BJ (cell line): ENCODE results near the gene ST8SIA1. TPM values are rescaled to one million over a fixed set of nuclear protein-coding genes. Genes with fewer than 3 reads are reported as not detected.

Experiments used
- CTCF ChIA-PET: fragments of 350-600 bp; formaldehyde crosslinking; extraction: SDS; loops from one replicate; lab custom pipeline; 2021; ENCODE audit warnings: antibody characterized with exemption, inconsistent platforms; lab: Yijun Ruan, JAX
- POLR2A ChIA-PET: fragments of 300-600 bp; sonication (Branson Sonifier 250); formaldehyde crosslinking; extraction: SDS; loops from one replicate; lab custom pipeline; 2021; ENCODE audit warnings: antibody characterized with exemption; lab: Charles Lee
- DNase-seq: peaks from one replicate; pipeline ENCODE4 v3.0.0-alpha.2; 2011; ENCODE audit warnings: low read depth
- H3K27me3 ChIP-seq: 2 replicates; pipeline ENCODE4 v1.6.0; 2011; ENCODE audit warnings: low read length; ENCODE audit not compliant: control insufficient read depth, insufficient read depth
- H3K36me3 ChIP-seq: 2 replicates; pipeline ENCODE4 v1.5.1; 2011; ENCODE audit warnings: low read length; ENCODE audit not compliant: control insufficient read depth, insufficient read depth
- H3K4me3 ChIP-seq: 2 replicates; pipeline ENCODE4 v1.5.1; 2011; ENCODE audit warnings: low read depth, mild to moderate bottlenecking, control low read depth, low read length
- polyA plus RNA-seq: library from polyadenylated mRNA; depleted of rRNA; stranded (reverse); fragments of >200 nt; gene quantifications from 2 replicates; pipeline ENCODE4 v1.2.3, GENCODE V29; 2011
- TF ChIP-seq, protein P1 (sequence below): IDR thresholded peaks from 2 replicates; pipeline ENCODE4 v1.5.1; 2011; ENCODE audit warnings: low read depth, mild to moderate bottlenecking, control low read depth, inconsistent platforms, low read length, moderate library complexity; ENCODE audit not compliant: insufficient read depth

The ST8SIA1 gene
- polyA plus RNA-seq, 1 experiment: not detected

DNA sequence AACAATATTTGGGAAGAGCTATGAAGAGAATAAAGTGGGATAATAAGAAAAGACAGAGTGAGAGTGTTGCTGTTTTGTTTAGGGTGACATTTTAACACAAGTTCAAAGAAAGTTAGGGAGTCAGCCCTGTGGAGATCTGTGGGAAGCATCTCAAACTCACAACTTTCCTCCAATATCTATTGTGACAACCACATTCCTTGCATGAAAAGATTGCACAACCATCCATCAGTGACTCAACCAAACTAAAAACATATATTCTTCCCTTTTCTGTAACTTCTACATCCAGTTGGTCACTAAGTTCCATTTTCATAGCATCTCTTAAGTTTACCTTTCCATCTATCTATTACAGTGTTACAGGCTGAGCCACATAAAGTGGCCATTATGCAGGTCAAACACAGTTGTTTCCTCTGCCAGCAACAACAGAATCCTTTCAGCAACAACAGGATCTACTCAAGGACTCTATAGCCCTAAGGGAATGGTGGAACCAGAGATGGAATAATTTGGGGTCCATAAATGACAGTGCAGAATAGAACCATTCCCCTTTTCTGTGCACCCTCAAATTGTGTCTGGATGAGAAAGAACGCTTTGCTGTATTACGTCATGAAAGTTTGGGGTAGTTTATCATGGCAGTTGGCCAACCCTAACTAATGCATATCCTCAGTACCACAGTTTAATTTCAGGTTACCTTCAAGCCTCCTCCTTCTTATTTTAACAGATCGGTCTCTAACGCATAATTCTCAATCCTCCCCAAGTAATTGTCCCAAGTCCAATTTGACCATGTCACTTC is 118.8 kb downstream of the ST8SIA1 start:
- Histone ChIP-seq H3K27me3 (no peaks in the 10 kb centered on the region), H3K36me3 (no peaks in the 10 kb centered on the region), H3K4me3 (no peak overlapping the region)
- no peak for DNase-seq
- ChIA-PET CTCF (no interaction called here), POLR2A (no interaction called here)
- TF ChIP-seq, protein P1, sequence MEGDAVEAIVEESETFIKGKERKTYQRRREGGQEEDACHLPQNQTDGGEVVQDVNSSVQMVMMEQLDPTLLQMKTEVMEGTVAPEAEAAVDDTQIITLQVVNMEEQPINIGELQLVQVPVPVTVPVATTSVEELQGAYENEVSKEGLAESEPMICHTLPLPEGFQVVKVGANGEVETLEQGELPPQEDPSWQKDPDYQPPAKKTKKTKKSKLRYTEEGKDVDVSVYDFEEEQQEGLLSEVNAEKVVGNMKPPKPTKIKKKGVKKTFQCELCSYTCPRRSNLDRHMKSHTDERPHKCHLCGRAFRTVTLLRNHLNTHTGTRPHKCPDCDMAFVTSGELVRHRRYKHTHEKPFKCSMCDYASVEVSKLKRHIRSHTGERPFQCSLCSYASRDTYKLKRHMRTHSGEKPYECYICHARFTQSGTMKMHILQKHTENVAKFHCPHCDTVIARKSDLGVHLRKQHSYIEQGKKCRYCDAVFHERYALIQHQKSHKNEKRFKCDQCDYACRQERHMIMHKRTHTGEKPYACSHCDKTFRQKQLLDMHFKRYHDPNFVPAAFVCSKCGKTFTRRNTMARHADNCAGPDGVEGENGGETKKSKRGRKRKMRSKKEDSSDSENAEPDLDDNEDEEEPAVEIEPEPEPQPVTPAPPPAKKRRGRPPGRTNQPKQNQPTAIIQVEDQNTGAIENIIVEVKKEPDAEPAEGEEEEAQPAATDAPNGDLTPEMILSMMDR: no peak

DNA sequence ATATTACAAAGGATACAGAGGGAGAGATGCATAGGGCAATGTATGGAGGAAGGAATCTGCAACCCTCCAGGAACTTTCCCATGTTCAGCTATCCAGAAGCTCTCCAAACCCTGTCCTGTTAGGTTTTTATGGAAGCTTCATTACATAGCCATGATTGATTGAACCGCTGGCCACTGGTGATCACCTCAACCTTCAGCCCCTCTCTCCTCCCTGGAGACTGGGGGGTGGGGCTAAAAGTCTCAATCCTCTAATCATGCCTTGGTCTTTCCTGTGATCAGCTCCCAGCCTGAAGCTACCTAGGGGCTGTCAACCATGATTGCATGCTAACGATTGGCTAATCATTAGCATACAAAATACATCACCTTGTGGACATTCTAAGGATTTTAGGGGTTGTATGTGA is 123.4 kb downstream of the ST8SIA1 start:
- POLR2A ChIA-PET: no interaction called here
- CTCF ChIA-PET: no interaction called here
- no peak overlapping the region for H3K4me3 ChIP-seq
- DNase-seq: no peak
- no peaks in the 10 kb centered on the region for H3K27me3 ChIP-seq
- no peaks in the 10 kb centered on the region for H3K36me3 ChIP-seq
- TF ChIP-seq, protein P1: no peak

DNA sequence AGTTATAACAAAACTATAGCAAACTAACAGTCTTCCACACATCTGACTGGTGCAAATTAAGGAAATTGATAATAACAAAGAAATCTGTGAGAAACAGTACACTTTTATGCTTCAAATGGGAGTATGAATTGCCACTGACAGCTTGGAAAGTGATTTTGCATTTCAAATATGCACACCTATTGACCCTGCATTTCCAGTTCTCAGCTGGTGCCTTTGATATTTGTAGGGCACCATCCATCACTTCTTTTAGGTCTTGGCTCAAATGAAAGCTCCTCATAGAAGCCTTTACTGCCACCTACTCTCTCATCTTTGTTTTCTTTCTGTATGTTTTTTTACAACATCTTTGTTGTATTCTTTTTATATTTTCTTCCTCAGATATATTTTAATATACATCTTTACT is 125.1 kb downstream of the ST8SIA1 start:
- Histone ChIP-seq H3K4me3 (no peak overlapping the region), H3K36me3 (no peaks in the 10 kb centered on the region), H3K27me3 (no peaks in the 10 kb centered on the region)
- no peak for DNase-seq
- POLR2A ChIA-PET: no interaction called here
- CTCF ChIA-PET: no interaction called here
- TF ChIP-seq, protein P1: no peak

DNA sequence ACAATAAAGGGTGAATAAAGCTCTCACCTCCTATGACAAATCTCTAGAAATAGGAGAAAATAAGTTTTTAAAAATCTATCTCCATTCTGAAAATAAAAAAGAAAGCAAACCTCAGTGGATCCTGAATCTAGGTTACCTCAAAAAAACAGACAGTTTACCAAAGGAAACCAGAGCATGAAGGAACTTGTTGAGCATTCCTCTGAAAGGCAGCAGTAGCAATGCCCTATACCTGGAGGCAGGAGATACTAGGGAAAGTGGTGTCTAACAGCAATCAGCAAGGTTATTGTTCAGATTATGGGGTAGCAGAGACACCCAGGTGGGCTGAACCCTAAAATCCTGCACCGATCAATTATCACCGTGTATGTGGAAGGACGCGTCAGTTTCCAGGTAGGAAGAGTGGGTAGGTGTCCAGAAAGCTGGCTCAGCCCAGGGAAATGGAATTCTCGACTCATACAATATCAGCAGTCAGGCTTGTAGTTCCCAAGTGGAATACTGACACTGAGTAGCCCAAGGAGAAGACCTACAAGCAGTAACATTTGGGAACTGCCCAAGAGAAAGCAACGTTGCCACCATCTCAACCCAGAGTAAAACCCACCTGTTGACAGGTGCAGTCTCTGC is 128.3 kb downstream of the ST8SIA1 start:
- DNase-seq: no peak
- ChIA-PET POLR2A (no interaction called here), CTCF (no interaction called here)
- TF ChIP-seq, protein P1: no peak
- H3K27me3 ChIP-seq: no peaks in the 10 kb centered on the region
- no peaks in the 10 kb centered on the region for H3K36me3 ChIP-seq
- no peak overlapping the region for H3K4me3 ChIP-seq

DNA sequence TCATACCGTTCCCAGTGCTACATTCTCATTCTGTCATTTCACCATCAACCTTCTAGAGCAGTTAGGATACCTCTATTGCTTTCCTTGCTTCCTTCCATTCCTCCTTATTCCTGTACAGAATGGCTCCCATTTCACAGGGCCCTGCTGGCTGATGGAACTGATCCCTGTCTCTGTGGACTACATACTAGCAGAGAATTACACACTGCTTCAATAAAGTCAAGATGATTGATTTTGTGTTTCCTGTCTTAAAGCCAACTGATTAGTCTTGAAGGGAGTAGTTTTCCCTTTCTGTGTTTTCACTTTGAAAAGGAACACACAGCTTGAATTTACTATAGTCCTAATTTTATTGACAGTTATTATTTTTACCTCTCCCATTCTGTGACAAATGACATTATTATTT is 130.1 kb downstream of the ST8SIA1 start:
- CTCF ChIA-PET: no interaction called here
- no peak overlapping the region for H3K4me3 ChIP-seq
- TF ChIP-seq, protein P1: no peak
- no peaks in the 10 kb centered on the region for H3K27me3 ChIP-seq
- no peak for DNase-seq
- POLR2A ChIA-PET: no interaction called here
- no peaks in the 10 kb centered on the region for H3K36me3 ChIP-seq
